ENCODE data around the gene PROCA1.
"Not testable (repeated sequence)": the region's sequence is repeated elsewhere in the genome, so short reads cannot be mapped to it uniquely, and the experiment has no call there.

Gene PROCA1

GRCh38 chr17:28661635-28662526, 49.8 kb downstream of the PROCA1 start, which contains the start of the genes SDF2 and SUPT6H:
Gene SDF2, minus strand, starts transcription at chr17:28661906. Its CDS starts 30 bp downstream, at chr17:28661876.
Gene SUPT6H, plus strand, starts transcription at chr17:28662205. Its CDS starts 11,197 bp downstream, at chr17:28673402.
- no peak; the same call in 1 of the 2 replicates for TF ChIP-seq CTCF (IDR thresholded peaks at IDR 0.05; ENCODE audit: borderline replicate concordance, insufficient read depth, low read depth, low read length)
- H3K4me3 ChIP-seq (ENCODE audit: low read depth, low read length), result peak within 1 kb of the TSS; percentile 98

GRCh38 chr17:28659497-28659881, 52.2 kb downstream of the PROCA1 start:
- not testable (repeated sequence) for H3K4me3 ChIP-seq (ENCODE audit: low read depth, low read length)

- not testable (repeated sequence) for H3K4me3 ChIP-seq (ENCODE audit: low read depth, low read length)
Measured at GRCh38 chr17:28658766-28659496, 52.8 kb downstream of the PROCA1 start.

GRCh38 chr17:28658342-28658741, 53.3 kb downstream of the PROCA1 start:
- H3K4me3 ChIP-seq (ENCODE audit: low read depth, low read length), result not testable (repeated sequence)

- H3K4me3 ChIP-seq (ENCODE audit: low read depth, low read length), result no peak overlapping the region
Measured at GRCh38 chr17:28657756-28658155, 53.9 kb downstream of the PROCA1 start.

GRCh38 chr17:28655160-28655559, 56.5 kb downstream of the PROCA1 start:
- no peak for TF ChIP-seq CTCF (IDR thresholded peaks at IDR 0.05; ENCODE audit: borderline replicate concordance, insufficient read depth, low read depth, low read length)
- H3K4me3 ChIP-seq (ENCODE audit: low read depth, low read length), result no peak overlapping the region

More at GRCh38 chr17:28657756-28658155, 53.9 kb downstream of the PROCA1 start:
- no peak for TF ChIP-seq CTCF (IDR thresholded peaks at IDR 0.05; ENCODE audit: borderline replicate concordance, insufficient read depth, low read depth, low read length)
